ENCODE results near the gene SPIRE1.

The SPIRE1 gene

GRCh38 chr18:12421732-12422131 lies 236.2 kb downstream of the SPIRE1 start:
- Histone ChIP-seq H2AFZ (ENCODE audit: low read depth) (no peak overlapping the region), H3K9ac (no peak overlapping the region), H3K4me3 (IDR thresholded peaks at IDR 0.05; ENCODE audit: insufficient read depth, low read depth, low read length) (no peak overlapping the region), H3K79me2 (ENCODE audit: insufficient read depth, low read depth) (peaks cover 3% of the 10 kb centered on the region; the same call in 1 of the 2 replicates), H3K27me3 (ENCODE audit: insufficient read depth, low read depth) (no peaks in the 10 kb centered on the region), H3K4me1 (ENCODE audit: low read depth, poor library complexity, severe bottlenecking) (peaks cover 14% of the 10 kb centered on the region), H4K20me1 (ENCODE audit: insufficient read depth) (no peaks in the 10 kb centered on the region), H3K27ac (no peak overlapping the region), H3K4me2 (no peak overlapping the region), H3K36me3 (ENCODE audit: insufficient read depth) (no peaks in the 10 kb centered on the region)
- TF ChIP-seq CTCF (conservative IDR thresholded peaks at IDR 0.05; ENCODE audit: low read depth, low read length), result no peak

- H4K20me1 ChIP-seq (ENCODE audit: insufficient read depth), result no peaks in the 10 kb centered on the region
- H3K79me2 ChIP-seq (ENCODE audit: insufficient read depth, low read depth), result peaks cover 3% of the 10 kb centered on the region; the same call in 1 of the 2 replicates
- H2AFZ ChIP-seq (ENCODE audit: low read depth), result no peak overlapping the region
- no peaks in the 10 kb centered on the region for H3K27me3 ChIP-seq (ENCODE audit: insufficient read depth, low read depth)
- H3K27ac ChIP-seq, result no peak overlapping the region
- no peak overlapping the region for H3K4me3 ChIP-seq (IDR thresholded peaks at IDR 0.05; ENCODE audit: insufficient read depth, low read depth, low read length)
- H3K4me2 ChIP-seq, result no peak overlapping the region
- no peak for TF ChIP-seq CTCF (conservative IDR thresholded peaks at IDR 0.05; ENCODE audit: low read depth, low read length)
- peaks cover 20% of the 10 kb centered on the region for H3K4me1 ChIP-seq (ENCODE audit: low read depth, poor library complexity, severe bottlenecking)
- no peaks in the 10 kb centered on the region for H3K36me3 ChIP-seq (ENCODE audit: insufficient read depth)
- H3K9ac ChIP-seq, result no peak overlapping the region
Observed at GRCh38 chr18:12420821-12421421, 237.0 kb downstream of the SPIRE1 start.

- Histone ChIP-seq H3K27me3 (ENCODE audit: insufficient read depth, low read depth) (no peaks in the 10 kb centered on the region), H4K20me1 (ENCODE audit: insufficient read depth) (no peaks in the 10 kb centered on the region), H3K4me1 (ENCODE audit: low read depth, poor library complexity, severe bottlenecking) (peaks cover 31% of the 10 kb centered on the region), H3K36me3 (ENCODE audit: insufficient read depth) (no peaks in the 10 kb centered on the region), H3K4me3 (IDR thresholded peaks at IDR 0.05; ENCODE audit: insufficient read depth, low read depth, low read length) (no peak overlapping the region), H3K9ac (no peak overlapping the region), H3K27ac (no peak overlapping the region), H2AFZ (ENCODE audit: low read depth) (no peak overlapping the region), H3K4me2 (no peak overlapping the region), H3K79me2 (ENCODE audit: insufficient read depth, low read depth) (peaks cover 7% of the 10 kb centered on the region; the same call in 1 of the 2 replicates)
- no peak for TF ChIP-seq CTCF (conservative IDR thresholded peaks at IDR 0.05; ENCODE audit: low read depth, low read length)
Observed at GRCh38 chr18:12417687-12418086, 240.2 kb downstream of the SPIRE1 start.

GRCh38 chr18:12416098-12416729 lies 241.7 kb downstream of the SPIRE1 start:
- no peaks in the 10 kb centered on the region for H3K27me3 ChIP-seq (ENCODE audit: insufficient read depth, low read depth)
- peaks cover 7% of the 10 kb centered on the region; the same call in 1 of the 2 replicates for H3K79me2 ChIP-seq (ENCODE audit: insufficient read depth, low read depth)
- peaks cover 31% of the 10 kb centered on the region for H3K4me1 ChIP-seq (ENCODE audit: low read depth, poor library complexity, severe bottlenecking)
- H2AFZ ChIP-seq (ENCODE audit: low read depth), result no peak overlapping the region
- H3K4me2 ChIP-seq, result peak overlapping the region; percentile 48; the same call in 1 of the 2 replicates
- no peak for TF ChIP-seq CTCF (conservative IDR thresholded peaks at IDR 0.05; ENCODE audit: low read depth, low read length)
- peak overlapping the region; percentile 44; the same call in 1 of the 2 replicates for H3K27ac ChIP-seq
- H4K20me1 ChIP-seq (ENCODE audit: insufficient read depth), result no peaks in the 10 kb centered on the region
- no peaks in the 10 kb centered on the region for H3K36me3 ChIP-seq (ENCODE audit: insufficient read depth)
- no peak overlapping the region for H3K4me3 ChIP-seq (IDR thresholded peaks at IDR 0.05; ENCODE audit: insufficient read depth, low read depth, low read length)
- no peak overlapping the region for H3K9ac ChIP-seq

Data from KMS-11 (cell line).